GM21529 (cell line): Measurements from ENCODE around the gene CELSR1.

ENCODE experiments used
- ATAC-seq: cut with Tn5 transposase; IDR thresholded peaks from one replicate; pipeline ENCODE4 v1.9.1; 2021; ENCODE audit not compliant: unreplicated experiment

CELSR1 gene

DNA sequence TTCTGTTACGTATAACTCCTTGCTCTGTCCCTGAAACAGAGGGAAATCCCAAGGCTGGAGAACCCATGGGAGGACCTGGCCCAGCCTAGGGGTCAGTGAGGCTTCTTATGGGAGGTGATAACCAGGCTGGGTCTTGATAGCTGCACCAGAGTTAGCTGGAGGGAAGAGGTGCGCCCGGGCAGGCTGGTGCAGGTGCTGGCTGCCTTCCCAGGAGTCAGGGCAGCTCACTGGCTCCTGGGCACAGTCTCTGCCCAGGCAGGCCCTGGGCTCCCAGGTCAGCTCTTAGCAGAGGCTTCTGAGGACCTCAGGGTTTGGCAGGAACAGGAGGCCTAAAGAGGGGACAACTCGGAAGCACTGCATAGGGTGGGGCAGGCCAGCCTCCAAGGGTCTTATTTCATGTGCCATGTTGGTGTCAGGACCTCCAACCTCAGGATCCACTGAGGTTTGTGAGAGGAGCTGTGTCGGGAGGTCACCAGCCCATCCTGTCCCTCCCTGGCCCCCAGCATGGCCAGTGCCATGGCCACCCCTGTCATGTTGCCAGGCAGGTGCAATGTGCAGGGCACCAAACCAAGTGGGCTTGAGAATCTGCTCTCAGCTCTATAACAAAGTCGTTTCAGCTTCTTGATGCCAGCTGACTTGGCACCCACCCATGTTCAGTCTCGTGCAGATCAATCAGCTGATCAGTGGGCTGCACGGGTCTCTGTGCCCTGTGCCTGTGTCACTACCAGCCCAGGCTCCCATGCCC is 20.5 kb upstream of the CELSR1 start:
- no peak for ATAC-seq

DNA sequence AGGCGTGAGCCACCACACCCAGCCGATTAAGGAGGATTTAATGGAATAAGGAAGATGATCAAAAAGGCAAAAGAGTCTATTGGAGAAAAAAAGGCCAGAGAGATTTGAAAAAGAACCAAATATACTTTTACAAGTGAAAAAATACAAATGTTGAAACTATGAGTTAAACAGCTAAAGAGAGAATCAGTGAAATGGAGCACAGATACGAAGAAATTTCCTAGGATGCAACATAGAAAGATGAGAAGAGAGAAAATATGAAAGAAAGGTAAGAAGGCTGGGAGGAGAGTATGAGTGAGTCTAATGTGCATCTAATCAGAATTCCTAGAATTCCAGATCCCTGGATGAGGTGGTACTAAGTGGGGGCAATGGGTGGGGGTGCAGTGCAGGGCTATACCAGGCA is 19.4 kb upstream of the CELSR1 start:
- ATAC-seq: no peak

DNA sequence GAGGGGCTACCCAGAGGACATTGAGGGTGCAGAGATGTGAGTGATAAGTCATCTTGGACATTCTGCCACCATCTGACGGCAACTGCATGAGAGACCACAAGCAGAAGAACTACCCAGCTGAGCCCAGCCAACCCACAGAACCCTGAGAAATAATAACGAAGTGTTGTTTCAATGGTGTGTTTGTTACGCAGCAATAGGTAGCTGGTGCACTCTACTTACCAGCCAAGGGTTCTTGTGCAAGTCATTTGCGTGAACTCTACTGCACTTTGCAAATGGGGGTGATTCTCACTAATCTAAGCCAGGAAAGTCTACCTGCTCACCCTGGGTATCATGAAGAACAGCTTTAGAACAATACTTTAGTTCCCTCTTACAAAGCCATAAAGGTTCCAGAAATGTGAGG is 15.8 kb upstream of the CELSR1 start:
- ATAC-seq: no peak

DNA sequence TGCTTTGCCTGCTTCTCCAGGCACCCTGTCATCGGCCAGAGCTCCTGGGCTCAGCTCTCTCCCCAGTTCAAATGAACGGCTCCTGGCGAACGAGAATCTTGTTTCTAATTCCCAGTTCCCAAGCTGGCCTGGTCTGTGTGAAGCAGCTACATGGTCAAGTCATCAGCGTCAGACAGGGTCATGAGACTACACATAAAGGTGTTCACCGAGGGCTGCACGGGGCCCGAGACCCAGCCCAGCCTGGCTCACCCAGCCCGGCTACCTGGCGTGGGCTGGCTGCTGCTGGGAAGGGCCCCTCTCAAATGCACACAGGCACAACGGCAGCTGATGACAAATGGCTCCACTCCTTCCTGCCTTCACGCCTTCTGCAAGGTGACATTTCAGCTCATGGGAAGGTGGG is 14.6 kb upstream of the CELSR1 start:
- ATAC-seq: no peak

DNA sequence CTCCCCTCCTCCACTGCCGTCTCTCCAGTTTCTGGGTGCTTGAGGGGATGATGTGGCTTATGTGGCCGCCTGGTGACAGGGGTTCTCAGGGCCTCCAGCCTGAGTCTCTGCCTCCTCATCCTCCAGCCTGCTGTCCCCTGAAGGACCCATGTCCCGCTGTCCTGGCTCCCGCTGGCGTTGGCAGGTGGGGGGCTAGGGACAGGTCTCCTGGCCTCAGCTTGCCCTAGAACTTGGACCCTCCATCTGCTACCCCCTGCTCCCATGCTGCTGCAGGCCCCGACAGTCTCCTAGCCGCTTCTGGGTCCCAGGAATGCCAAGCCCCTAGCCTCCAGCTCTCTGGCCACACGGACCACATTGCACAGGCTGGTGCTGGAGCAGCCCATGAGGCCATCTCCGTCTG is 13.9 kb upstream of the CELSR1 start:
- no peak for ATAC-seq

DNA sequence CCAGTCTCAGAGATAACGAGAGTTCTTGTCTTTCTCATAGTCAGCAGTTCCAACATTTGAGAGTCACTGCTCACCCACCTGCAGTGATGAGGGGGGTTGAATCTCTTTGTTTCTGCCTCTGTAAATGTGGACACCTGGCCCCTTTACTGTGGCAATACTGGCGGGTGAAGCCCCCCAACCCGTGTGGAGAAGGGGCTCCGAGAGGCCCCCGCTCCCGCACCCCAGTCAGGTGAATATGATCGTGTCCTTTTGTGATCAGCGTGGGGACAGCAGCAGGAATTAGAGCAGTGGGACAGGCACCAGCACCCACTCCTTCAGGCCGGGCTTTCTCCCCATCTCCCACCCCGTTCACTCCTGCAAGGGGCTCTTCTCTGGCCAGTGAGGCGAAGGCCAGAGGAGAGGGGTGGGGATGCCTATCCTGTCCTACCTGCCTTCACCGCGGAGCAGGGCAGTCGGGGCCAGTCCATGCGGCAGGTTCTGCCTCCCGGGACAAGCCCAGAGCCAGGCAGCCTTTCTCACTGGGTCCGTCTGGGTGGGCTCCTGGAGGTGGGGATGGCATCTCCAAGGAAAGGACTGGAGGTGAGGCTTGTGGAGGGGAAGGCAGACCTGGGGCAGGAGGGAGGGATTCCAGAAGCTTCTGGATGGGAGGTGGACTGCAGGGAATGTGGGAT is 12.7 kb upstream of the CELSR1 start:
- ATAC-seq: no peak

DNA sequence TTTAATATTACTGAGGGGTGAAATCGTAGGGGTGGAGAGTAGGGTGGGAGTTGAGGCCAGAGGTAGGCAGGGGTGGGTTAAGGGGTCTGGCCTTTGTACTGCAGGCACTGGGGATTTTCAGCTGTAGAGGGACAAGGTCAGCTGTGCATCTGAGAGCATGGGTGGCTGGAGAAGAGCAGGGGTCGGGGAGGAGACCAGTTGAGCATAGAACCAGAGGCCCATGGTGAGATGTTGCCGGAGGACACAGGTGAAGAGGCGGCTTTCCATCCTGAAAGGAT is 12.1 kb upstream of the CELSR1 start:
- ATAC-seq: no peak

DNA sequence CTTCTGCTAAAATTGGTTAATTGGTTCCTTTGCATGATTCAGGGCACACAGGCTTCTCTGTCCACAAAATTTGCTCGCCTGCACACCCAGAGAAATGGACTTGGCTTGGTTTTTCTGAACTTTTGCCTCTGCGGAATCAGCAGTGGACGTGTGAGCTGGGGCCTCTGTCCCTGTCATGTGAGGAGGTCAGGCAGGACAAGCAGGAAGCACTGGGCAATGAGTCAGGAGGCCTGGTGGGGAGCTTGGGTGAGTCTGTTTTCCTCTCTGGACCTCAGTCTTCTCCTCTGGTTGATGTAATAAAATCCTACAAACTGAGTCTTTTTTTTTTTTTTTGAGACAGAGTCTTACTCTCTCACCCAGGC is 10.4 kb upstream of the CELSR1 start:
- ATAC-seq: no peak

DNA sequence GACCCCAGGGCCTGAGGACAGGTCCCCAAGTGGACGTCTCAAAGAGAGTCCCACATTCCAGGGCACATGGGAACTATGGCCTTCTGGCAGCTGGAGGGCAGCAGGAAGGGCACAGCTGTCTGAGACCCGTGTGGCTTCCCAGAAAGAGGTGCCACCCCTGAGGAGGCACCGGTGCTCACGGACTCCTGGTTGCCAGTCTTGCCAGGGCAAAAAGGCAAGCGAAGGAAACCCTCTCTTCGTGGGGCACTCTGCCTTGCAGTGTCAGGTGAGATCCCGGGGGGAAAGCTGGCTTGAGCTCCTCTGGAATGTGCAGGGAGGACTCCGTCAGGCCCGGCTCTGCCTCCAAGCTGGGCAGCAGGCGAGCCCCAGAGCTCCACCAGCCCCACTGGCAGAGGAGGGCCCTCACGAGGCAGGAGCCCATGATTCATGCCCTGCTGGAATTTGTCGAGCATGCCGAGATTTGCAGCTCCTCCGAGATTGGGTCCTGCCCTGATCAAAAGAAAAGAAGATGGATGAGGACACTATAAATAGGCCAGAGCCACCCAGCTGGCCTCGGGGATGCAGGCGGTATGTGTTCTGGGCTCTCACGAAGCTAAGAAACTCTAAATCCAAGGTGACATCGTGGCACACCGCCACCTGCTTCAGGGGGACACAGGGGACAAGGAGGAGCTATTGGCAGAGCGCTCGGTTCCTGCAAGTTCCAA is 9.9 kb upstream of the CELSR1 start:
- ATAC-seq: no peak

DNA sequence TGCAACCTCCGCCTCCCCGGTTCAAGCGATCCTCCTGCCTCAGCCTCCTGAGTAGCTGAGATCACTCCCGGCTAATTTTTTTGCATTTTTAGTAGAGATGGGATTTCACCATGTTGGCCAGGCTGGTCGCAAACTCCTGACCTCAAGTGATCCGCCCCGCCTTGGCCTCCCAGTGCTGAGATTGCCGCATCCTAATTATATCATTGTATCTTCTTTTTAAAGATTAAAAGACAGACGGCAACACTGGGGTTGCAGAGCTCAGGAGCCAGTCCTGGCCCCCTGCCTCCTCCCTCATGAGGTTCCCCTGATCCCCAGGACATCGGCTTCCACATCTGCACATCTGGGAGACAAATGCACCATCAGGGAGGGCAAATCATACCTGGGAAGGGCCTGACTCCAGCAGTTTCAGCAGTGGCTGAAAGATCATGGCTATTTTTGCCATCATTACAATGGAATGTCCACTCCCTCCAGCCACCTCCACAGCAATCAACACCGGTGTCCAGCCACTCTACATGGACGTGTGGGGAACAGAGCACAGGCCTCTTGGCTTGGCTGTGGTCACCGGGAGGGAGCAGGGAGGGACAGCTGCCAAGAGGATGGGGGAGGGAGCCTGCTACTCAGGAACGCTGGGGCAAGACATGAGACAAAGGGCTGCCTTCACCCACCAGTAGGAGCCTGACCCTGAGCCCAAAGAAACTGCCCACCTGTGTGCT is 9.2 kb upstream of the CELSR1 start:
- ATAC-seq: no peak

DNA sequence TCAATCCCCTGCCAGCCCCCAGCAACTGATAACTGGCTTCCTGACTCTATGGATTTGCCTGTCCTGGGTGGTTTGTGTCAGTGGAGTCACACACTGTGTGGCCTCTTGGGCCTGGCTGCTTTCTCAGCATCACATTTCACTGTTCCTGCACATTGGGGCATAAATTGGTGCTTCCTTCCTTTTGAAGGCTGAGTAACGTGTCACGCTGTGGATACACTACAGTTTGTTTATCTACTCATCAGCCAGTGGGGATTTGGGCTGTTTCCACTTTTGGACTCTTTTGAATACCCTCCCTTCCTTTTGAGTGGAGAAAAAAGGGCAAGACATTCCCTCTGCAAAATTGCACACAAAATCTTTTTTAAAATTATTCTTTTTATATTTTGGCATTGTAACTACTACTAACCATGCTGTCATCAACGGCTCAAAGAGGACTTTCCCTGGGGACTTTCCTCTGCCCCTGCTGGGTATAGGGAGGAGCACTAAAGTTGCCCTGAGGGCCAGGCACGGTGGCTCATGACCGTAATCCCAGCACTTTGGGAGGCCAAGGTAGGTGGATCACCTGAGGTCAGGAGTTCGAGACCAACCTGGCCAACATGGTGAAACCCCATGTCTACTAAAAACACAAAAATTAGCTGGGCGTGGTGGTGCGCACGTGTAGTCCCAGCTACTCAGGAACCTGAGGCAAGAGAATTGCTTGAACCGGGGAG is 7.8 kb upstream of the CELSR1 start:
- ATAC-seq: no peak

DNA sequence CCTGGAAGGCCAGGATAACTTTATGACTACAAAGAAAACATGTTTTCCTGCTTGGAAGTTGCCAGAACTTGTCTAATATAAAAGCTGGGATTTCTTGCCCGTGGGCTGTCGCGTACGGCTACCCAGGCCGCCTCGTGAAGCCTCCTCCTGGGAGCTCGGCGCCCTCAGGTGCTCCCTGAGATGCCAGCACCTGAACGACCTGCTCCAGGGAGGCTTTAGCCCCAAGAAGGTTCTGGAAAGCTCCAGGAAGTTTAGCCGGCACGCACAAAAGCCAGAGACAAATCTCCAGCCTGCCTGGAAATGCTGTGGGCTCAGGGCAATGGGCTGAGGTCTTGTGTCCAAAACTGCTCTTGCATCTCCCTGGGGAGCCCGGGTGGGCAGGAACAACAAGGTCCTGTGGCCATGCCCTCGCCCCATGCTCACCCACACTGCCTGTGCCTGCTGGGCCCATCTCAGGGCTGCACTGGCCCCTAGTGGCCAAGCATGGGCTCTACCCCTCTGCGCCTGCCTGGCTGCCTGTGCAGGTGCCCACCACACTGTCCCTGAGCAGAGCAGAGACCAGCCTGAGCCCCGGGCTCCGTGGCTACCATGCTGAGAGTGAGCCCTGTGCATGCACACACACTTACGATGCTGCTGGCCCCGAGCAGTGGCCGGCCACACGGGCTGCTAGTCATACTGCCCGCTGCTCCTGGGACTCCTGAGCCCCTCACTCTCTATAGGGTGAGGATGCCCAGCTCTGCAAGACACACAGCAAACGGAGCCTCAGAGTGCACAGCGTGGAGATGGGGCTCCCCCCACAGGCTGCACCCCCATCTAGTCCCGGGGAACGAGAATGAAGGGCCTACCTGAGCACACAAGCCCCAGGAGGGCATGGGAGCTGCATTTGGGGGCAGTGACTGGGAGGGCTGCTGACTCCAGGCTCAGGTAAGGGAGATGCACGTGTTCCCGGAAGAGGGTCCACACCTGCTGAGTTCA is 4.9 kb upstream of the CELSR1 start:
- ATAC-seq: no peak

DNA sequence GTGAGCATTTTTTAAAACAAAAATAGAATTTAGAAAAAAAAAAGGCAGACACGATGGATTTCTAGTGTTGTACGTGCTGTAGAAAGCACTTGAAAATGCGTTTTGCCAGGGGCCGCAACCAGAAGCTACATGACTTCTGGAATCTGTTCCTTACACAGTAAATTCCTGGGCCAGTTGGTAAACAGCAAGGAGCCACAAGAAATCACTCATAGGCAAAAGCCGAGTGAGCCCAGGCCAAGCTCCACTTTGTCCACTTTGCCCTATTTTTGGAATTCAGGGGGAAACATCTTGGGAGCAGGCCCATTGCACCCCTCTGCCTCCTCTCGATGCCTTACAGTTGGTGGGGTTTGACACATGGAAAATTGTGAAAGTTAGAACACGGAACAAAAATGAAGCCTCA is 4.1 kb upstream of the CELSR1 start:
- ATAC-seq: no peak

DNA sequence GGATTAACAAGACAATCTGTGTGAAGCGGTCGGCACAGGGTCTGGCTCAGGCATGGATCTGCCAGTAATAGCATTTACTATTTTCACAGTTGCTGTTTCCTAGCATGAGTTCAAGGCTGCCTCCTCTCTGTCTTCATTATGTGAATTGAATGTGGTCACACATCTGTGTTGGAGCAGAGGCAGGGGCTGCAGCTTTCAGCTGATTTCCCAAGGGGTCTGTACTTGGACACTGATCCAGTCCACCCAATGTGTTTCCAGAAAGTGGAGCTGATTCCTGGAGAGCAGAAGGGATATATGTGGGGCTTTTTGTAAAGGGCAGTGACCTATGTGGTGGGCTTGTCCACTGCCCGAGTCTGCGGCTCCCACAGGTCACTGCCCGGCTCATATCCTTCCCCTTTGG is 3.5 kb upstream of the CELSR1 start:
- ATAC-seq: no peak

DNA sequence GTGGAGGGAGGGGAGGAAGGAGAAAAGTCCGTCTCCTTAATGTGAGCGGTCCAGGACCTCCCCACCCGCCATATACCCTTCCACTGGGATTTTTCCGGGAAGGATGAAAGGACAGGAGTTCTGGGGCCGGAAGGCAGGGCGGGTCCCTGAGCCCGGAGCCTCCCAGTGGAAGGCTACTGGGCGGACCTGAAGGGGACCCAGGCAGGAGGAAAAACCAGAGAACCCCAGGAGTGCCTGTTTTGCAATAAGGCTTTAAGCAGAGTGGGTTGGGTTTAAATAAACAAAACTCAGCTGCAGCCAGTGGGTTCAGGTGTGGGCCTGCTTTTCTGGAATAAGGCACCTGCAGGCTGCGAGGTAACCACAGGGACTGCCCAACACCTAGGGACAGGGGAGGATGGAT is 1.7 kb upstream of the CELSR1 start:
- ATAC-seq: no peak

DNA sequence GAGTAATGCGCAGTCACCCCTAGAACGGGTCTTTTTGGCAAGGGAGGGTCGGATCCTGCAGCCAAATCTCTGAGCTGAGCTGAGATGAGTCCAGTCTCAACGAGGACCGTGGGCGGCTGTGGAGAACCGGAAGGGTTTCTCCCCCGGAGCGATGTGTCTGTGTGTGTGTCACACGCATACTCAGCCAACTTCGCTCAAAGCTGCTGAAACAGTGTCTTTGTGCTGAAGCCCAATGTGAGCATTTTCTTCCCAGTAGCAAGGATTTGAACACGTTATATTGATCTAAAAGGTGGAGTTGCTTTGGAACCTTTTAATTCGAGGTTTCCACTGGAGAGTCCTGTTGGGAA is 1.4 kb upstream of the CELSR1 start:
- ATAC-seq: no peak

DNA sequence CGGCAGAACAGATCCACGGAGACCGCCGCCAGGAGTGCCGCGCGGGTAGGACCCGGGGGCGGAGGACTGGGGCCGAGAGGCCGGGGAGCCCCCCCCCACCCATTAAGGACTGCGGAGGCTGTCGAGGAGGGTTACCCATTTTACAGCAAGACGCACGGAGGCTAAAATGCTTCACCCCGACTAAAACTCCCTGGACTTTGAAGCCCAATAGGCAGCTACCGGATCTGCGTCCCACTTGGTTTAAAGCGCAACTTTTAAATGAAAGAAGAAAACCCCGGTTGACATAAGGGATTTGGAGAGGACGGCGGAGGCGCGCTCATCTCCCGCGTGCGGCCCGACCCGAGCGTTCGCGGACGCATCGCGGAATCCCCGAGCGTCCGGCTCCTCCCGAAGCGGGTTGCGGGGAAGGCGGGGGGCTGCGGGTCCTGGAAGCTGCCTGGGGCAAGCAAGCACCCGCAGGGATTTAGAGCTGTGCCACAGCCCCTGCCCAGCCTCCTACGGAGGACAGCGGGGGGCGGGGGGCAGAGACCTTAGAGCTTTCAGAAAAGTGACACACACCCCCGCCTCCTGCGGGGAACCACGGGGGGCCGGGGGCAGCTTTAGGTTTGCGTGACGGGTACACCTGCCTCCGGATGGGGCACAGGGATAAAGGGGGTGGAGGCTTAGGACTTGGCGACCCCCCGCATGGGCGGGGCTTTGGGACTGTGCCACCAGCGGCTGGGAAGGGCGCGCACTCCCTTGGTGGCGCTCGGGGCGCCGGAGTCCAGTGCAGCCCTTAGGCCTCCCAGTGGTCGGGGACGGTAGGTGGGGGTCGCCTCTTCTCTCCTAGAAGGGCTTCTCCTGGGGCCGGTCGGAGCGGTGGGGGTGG is 760 bp upstream of the CELSR1 start:
- no peak for ATAC-seq

DNA sequence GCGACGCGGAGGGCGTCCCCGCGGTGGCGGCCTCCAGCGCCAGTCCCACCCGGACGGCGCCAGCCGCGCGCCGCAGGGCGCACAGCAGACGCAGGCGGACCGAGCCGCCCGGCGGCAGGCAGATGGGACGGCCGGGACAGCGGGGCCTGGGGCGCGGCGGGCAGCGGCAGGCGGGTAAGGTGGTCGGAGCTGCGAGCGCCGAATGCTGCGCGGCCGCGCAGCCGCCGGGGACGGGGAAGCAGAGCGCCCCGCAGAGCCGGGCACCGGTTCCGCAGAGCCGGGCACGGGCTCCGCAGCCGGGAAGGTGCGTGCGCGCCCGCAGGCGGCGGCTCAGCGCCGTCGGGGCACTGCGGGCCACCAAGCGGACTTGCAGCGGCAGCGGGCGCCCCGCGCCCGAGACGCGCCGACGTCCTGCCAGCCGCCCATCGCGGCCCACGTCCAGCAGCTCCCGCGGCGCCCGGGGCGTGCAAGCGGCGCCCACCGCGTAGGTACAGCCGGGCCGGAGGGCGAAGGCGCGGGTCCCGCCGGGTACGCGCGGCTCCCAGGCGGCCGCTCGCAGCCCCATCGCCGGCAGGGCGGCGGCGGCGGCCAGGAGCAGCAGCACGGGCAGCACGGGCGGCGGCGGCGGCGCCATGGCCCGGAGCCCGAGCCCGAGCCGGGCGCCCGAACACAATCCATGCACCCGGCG is 739 bp downstream of the CELSR1 start:
- no peak for ATAC-seq
